ENCODE data around the gene DPF1.
A peak's percentile ranks its signal among the peaks of the same experiment; 100 is the strongest.
"Not testable (repeated sequence)": the region's sequence is repeated elsewhere in the genome, so short reads cannot be mapped to it uniquely, and the experiment has no call there.

DPF1 gene

DNA sequence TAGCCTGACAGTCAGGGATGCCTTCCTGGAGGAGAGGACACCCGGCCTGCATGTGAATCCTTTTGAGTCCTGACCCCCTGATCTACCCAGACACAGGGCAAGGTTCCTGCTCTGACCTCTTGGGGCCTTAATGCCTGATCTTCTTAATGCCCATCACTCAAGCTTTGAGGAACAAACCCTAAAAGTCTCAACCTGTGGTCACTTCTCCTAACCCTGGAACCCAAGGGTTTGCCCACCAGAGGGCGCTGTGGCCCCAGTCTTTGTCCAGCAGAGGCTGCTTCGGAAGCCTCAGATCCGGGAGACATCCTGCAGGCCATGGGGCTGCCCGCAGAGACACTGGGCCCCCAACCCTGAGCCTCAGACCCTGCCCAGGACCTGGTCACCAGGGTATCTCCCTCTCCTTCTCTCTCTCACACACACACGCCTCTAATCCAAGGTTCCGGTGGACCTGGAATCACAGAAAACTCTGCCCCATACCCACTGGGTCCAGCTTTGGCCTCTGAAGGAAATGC is 9.8 kb upstream of the DPF1 start:
- Histone ChIP-seq H3K9ac (no peak overlapping the region), H3K4me3 (no peak overlapping the region), H3K4me1 (peaks cover 10% of the 10 kb centered on the region; the same call in 1 of the 2 replicates), H3K27me3 (peaks cover 19% of the 10 kb centered on the region), H3K36me3 (no peaks in the 10 kb centered on the region), H3K4me2 (no peak overlapping the region), H3K27ac (no peak overlapping the region), H4K20me1 (0 out of 2 replicates have a peak, but pooled peaks cover 10% of the 10 kb centered on the region), H3K9me3 (no peaks in the 10 kb centered on the region)
- no peak for TF ChIP-seq Cebpa-rat (IDR thresholded peaks at IDR 0.05)

DNA sequence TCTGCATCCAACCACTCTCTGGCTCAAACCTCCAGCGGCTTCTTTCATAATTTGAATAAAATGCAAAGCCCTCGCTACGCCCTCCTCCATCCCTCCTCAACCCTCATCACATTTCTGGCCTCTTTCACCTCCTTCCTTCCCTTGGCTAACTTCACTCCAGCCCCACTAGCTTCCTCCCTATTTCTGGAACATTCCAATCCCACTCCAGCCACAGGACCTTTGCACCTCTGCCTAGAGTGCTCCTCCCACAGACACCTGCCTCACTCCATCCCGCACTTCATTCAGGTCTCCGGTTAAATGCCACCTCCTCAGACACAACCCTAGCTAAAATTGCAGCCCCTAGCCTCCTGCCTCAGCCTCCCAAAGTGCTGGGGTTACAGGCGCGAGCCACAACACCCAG is 7.9 kb upstream of the DPF1 start:
- H3K4me3 ChIP-seq = no peak overlapping the region
- H3K27ac ChIP-seq = no peak overlapping the region
- peaks cover 30% of the 10 kb centered on the region for H3K27me3 ChIP-seq
- peaks cover 23% of the 10 kb centered on the region for H3K4me1 ChIP-seq
- H3K9me3 ChIP-seq = no peaks in the 10 kb centered on the region
- no peak for TF ChIP-seq Cebpa-rat (IDR thresholded peaks at IDR 0.05)
- H4K20me1 ChIP-seq = 0 out of 2 replicates have a peak, but pooled peaks cover 10% of the 10 kb centered on the region
- H3K4me2 ChIP-seq = no peak overlapping the region
- H3K36me3 ChIP-seq = no peaks in the 10 kb centered on the region
- H3K9ac ChIP-seq = no peak overlapping the region

DNA sequence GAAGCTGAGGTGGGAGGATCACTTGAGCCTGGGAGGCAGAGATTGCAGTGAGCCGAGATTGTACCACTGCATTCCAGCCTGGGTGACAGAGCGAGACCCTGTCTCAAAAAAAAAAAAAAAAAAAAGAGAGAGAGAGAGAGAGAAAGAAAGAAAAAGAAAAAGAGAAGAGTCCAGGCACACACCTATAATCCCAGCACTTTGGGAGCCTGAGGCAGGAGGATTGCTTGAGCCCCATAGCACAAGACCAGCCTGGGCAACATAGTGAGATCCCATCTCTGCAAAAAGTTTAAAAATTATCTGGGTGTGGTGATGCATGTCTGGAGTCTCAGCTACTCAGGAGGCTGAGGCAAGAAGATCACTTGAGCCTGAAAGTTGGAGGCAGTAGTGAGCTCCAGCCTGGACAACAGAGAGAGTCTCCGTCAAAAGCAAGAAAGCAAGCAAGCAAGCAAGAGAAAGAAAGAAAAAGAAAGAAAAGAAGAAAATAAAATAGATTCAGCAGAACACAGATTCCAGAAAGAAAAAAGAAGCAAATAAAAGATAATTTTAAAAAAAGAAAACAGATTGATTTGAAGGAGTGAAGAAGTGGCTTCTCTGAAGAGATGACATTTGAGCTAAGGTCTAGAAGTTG is 6.6 kb upstream of the DPF1 start:
- H4K20me1 ChIP-seq, H3K4me2 ChIP-seq, H3K36me3 ChIP-seq, H3K4me3 ChIP-seq, H3K27ac ChIP-seq, H3K9ac ChIP-seq, H3K9me3 ChIP-seq: not testable (repeated sequence)
- peaks cover 30% of the 10 kb centered on the region for H3K27me3 ChIP-seq
- peaks cover 30% of the 10 kb centered on the region for H3K4me1 ChIP-seq

DNA sequence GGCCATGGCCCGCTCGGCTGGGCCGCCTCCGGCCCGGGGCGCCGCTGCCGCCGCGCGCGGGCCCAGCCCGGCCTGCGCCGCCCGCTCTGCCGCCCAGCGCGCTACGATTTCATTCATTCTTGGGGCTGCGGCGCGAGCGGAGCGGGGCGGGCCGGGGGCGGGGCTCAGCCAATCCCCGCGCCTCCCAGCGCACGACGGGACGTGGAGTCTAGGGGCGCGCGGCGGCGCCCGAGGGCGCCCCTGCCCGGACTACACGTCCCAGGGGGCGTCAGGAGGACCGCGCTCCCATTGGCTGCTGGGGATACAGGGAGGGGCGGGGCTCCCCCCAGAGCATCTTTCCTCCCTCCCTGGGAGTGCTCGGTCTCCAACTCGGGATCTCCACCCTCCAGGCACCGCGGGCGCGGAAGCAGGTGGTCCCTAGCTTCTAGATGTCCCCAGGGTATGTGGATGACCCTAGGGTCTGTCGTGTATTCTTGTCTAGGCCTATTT is 5.6 kb upstream of the DPF1 start:
- Histone ChIP-seq H4K20me1 (0 out of 2 replicates have a peak, but pooled peaks cover 10% of the 10 kb centered on the region), H3K4me3 (peak overlapping the region; percentile 72), H3K4me2 (peak overlapping the region; percentile 100), H3K9me3 (no peaks in the 10 kb centered on the region), H3K4me1 (peaks cover 30% of the 10 kb centered on the region), H3K36me3 (no peaks in the 10 kb centered on the region), H3K9ac (no peak overlapping the region), H3K27ac (no peak overlapping the region), H3K27me3 (peaks cover 30% of the 10 kb centered on the region)
- no peak for TF ChIP-seq Cebpa-rat (IDR thresholded peaks at IDR 0.05)

DNA sequence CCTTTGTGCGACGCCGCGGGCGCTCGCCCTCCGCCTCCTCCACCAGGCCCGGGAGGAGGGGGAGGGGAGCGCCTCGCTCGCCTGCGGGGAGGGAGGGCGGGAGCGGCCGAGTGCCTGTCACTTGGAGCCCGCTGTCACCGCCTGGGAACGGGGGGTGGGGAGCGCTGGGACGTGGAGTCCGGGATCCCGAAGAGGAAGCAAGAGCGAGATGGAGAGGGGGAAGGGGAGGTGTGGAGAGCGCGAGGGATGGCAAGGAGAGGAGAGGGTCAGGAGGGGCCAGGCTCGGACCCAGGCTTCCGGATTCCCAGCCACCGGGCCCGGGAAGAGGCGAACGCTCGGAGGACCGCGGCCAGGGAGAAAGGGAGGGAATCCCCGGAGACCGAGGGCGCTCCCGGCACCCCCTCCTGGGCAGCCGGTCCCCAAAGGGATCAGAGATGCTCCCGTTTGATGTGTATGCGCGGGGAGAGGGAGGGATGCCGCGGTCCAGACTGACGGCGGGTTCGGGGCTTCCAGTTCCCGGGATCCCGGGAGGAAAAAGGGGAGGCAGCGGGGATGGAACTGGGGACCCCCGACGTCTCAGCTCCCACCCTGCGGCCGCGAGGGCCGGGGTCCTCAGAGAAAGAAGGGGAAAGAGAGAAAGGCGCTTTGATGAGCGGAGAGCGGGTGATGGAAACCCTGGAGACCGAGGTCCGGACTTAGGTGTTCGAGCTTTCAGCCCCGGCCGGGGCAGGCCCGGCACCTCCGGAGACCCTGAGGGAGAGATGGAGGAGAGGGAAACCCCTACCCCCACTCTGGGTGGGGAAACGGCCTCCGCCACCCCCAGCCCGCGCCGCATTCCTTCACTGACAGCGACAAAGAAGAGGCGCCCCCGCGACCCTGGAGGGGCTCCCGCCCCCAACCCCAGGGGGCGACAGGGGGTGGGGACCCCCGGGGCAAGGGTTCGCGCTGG is 4.7 kb upstream of the DPF1 start:
- H3K4me3 ChIP-seq = peak overlapping the region; percentile 72
- no peak for TF ChIP-seq Cebpa-rat (IDR thresholded peaks at IDR 0.05)
- 0 out of 2 replicates have a peak, but pooled peaks cover 10% of the 10 kb centered on the region for H4K20me1 ChIP-seq
- H3K9me3 ChIP-seq = no peaks in the 10 kb centered on the region
- H3K27me3 ChIP-seq = peaks cover 30% of the 10 kb centered on the region
- H3K4me2 ChIP-seq = peak overlapping the region; percentile 100
- no peaks in the 10 kb centered on the region for H3K36me3 ChIP-seq
- H3K9ac ChIP-seq = peak overlapping the region; percentile 64; the same call in 1 of the 2 replicates
- peaks cover 29% of the 10 kb centered on the region for H3K4me1 ChIP-seq
- H3K27ac ChIP-seq = no peak overlapping the region

DNA sequence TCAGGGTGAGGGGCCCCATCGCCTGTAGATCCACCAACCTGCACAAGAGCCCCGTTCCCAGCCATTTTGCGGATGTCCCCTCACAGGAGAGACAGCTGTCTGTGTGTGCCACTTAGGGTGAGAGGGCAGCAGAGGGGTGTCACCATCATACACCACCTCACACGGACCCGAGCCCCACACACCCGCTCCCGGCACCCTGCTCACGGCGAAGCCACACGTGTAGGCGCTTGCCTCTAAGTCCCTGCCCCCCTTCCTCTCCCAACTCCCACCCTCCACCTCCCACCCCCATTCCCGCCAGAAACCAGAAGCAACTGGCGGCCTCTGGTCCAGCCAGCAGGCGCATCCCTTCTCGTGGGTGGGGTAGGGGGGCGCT is 4.0 kb upstream of the DPF1 start:
- Histone ChIP-seq H3K9me3 (no peaks in the 10 kb centered on the region), H3K36me3 (no peaks in the 10 kb centered on the region), H3K4me1 (peaks cover 36% of the 10 kb centered on the region), H3K27me3 (peaks cover 31% of the 10 kb centered on the region), H4K20me1 (0 out of 2 replicates have a peak, but pooled peaks cover 10% of the 10 kb centered on the region), H3K9ac (no peak overlapping the region), H3K4me3 (no peak overlapping the region), H3K27ac (no peak overlapping the region), H3K4me2 (peak overlapping the region; percentile 71)
- no peak for TF ChIP-seq Cebpa-rat (IDR thresholded peaks at IDR 0.05)

DNA sequence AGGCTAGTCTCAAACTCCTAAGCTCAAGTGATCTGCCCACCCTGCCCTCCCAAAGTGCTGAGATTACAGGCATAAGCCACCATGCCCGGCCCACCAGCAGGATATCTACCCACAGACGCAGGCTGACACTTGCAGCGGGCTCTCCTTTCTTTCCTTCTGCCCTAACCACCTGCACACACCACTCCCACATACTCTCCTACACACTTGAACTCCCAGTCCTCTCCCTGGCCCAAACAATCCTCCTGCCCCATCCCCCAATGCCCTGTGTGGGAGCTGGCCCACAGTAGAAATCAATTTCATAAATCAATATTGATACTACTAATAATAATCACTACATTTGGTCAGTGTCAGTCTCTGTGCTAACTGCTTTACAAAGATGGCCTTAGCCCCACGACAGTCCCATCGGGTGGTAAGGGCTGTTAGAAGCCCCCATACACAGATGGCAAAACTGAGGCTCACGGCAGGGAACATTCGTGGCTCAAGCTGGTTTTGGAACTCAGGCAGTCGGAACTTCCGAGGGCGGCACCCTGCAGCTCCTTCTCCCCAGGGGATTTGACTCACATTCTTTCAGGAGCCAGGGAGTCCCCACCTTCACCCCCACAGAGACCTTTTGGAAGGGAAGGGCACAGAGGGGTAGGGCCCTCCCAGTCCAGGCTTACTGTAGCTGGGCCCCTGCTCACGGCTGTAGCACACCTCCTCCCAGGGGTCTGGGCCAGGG is 3.4 kb upstream of the DPF1 start:
- no peak for TF ChIP-seq Cebpa-rat (IDR thresholded peaks at IDR 0.05)
- Histone ChIP-seq H3K9ac (no peak overlapping the region), H3K4me2 (peak overlapping the region; percentile 71), H4K20me1 (0 out of 2 replicates have a peak, but pooled peaks cover 10% of the 10 kb centered on the region), H3K27ac (no peak overlapping the region), H3K4me1 (peaks cover 36% of the 10 kb centered on the region), H3K4me3 (no peak overlapping the region), H3K36me3 (no peaks in the 10 kb centered on the region), H3K9me3 (no peaks in the 10 kb centered on the region), H3K27me3 (peaks cover 36% of the 10 kb centered on the region)

DNA sequence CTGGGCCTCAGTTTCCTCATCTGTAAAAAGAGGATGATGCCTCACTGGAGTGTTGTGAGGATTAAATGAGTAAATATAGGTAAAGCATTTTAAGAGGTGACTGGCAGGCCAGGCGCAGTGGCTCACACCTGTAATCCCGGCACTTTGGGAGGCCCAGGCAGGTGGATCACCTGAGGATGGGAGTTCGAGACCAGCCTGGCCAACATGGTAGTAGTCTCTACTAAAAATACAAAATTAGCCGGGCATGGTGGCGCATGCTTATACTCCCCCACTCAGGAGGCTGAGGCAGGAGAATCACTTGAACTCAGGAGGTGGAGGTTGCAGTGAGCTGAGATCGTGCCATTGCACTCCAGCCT is 819 bp upstream of the DPF1 start:
- H3K9me3 ChIP-seq, H3K9ac ChIP-seq, H3K27ac ChIP-seq, H3K36me3 ChIP-seq, H4K20me1 ChIP-seq, H3K4me2 ChIP-seq, H3K4me3 ChIP-seq: not testable (repeated sequence)
- Histone ChIP-seq H3K27me3 (peaks cover 22% of the 10 kb centered on the region), H3K4me1 (peaks cover 36% of the 10 kb centered on the region)

DNA sequence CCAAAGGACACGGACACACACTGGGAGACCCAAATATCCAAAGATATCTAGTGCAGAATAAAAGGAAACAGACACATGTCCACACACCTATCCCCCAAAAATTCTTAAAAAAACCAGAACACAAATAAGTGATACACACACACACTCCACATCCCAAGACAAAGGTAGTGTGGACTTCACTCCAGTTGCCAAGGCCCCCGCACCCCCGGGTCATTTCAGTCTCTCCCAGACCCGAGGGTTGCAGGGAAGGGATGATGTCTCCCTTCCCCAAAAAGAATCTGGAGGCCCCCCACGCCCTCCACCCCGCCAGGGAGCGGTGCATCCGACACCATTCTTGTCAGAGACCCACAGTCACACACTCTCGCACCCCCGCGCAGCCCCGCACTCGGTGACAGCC is 407 bp downstream of the DPF1 start:
- Histone ChIP-seq H3K9ac (peak overlapping the region; percentile 65), H3K36me3 (peaks cover 4% of the 10 kb centered on the region), H3K27ac (no peak overlapping the region), H3K27me3 (peaks cover 16% of the 10 kb centered on the region), H3K4me2 (peak overlapping the region; percentile 92), H3K4me1 (peaks cover 30% of the 10 kb centered on the region), H4K20me1 (no peaks in the 10 kb centered on the region), H3K4me3 (peak overlapping the region; percentile 69), H3K9me3 (no peaks in the 10 kb centered on the region)
- TF ChIP-seq Cebpa-rat (IDR thresholded peaks at IDR 0.05) = no peak

Data from BLaER1 (cell line).